HCT116 (cell line): ENCODE data around the gene PICK1. TPM values are rescaled to one million over a fixed set of nuclear protein-coding genes. Genes with fewer than 3 reads are reported as not detected.

Experiments
- ATAC-seq: fragments of 200-7000 bp; cut with Tn5 transposase; 2 replicates; pipeline ENCODE4 v1.9.1; 2020; ENCODE audit warnings: mild to moderate bottlenecking, moderate library complexity
- BruUV-seq: library from RNA; stranded (reverse); fragments of 400-500 nt; replicated peaks from 2 replicates; lab custom pipeline; 2021; lab: Mats Ljungman, UMichigan
- CTCF ChIA-PET: fragments of 300-600 bp; sonication (Branson Sonifier 250); formaldehyde crosslinking; loops from one replicate; lab custom pipeline; 2021; ENCODE audit warnings: antibody characterized with exemption; lab: Charles Lee
- POLR2A ChIA-PET: fragments of 300-600, 350-600 bp; sonication (Branson Sonifier 250); formaldehyde crosslinking; loops from one replicate; lab custom pipeline; 2021; ENCODE audit warnings: antibody characterized with exemption; lab: Charles Lee
- RAD21 ChIA-PET, 2 experiments: fragments of 300-600 bp; sonication (Branson Sonifier 250); formaldehyde crosslinking; loops; one replicate each; lab custom pipeline; 2023; ENCODE audit warnings: low total read pairs in 2 of 2; ENCODE audit not compliant: uncharacterized antibody in 2 of 2, unreplicated experiment in 2 of 2, low non-redundant PET in 1 of 2; lab: Charles Lee
- DNase-seq: peaks from one replicate; pipeline ENCODE4 v3.0.0-alpha.2; 2010; ENCODE audit warnings: low read depth, low spot score
- H2AFZ ChIP-seq: fragments of 200-600 bp; shearing (Covaris generic), sonication (generic); 2 replicates; pipeline ENCODE4 v1.6.1; 2017; ENCODE audit warnings: low read depth, mixed run types, mixed read lengths, antibody characterized with exemption, low read length; ENCODE audit not compliant: poor library complexity, severe bottlenecking
- H3K27ac ChIP-seq: 2 replicates; pipeline ENCODE4 v1.5.1; 2012; ENCODE audit warnings: low read depth, low read length
- H3K27me3 ChIP-seq: fragments of 200-600 bp; sonication (generic); 2 replicates; pipeline ENCODE4 v1.6.1; 2016; ENCODE audit warnings: mixed run types, low read length, mixed read lengths; ENCODE audit not compliant: insufficient read depth
- H3K36me3 ChIP-seq, 2 experiments: fragments of 200-500 bp in 1 of 2; fragments of 200-600 bp in 1 of 2; sonication (Bioruptor generic) in 1 of 2; sonication (generic) in 1 of 2; 2 replicates each; pipeline versions ENCODE4 v1.5.1 to v1.6.1; 2014 to 2016; ENCODE audit warnings: low read length in 2 of 2, inconsistent platforms in 1 of 2, mixed read lengths in 1 of 2, mixed run types in 1 of 2; ENCODE audit not compliant: insufficient read depth in 2 of 2, control insufficient read depth in 1 of 2
- H3K4me1 ChIP-seq, 2 experiments: fragments of 200-600 bp in 1 of 2; sonication (generic) in 1 of 2; 2 replicates each; pipeline versions ENCODE4 v1.5.1 to v1.6.1; 2012 to 2017; ENCODE audit warnings: low read length in 2 of 2, inconsistent platforms in 1 of 2, mild to moderate bottlenecking in 1 of 2, mixed read lengths in 1 of 2, mixed run types in 1 of 2, moderate library complexity in 1 of 2; ENCODE audit not compliant: insufficient read depth in 2 of 2, control insufficient read depth in 1 of 2
- H3K4me2 ChIP-seq: fragments of 200-600 bp; sonication (generic); 2 replicates; pipeline ENCODE4 v1.6.1; 2017; ENCODE audit warnings: mixed run types, low read length, mixed read lengths
- H3K4me3 ChIP-seq, 2 experiments: fragments of 200-600 bp in 1 of 2; sonication (generic) in 1 of 2; replicated peaks in 1 of 2; 2 replicates each; pipeline ENCODE4 v1.5.1; 2011 to 2016; ENCODE audit warnings: low read length in 2 of 2, control low read depth in 1 of 2, low read depth in 1 of 2, mild to moderate bottlenecking in 1 of 2, mixed read lengths in 1 of 2, mixed run types in 1 of 2
- H3K79me2 ChIP-seq: fragments of 200-600 bp; sonication (generic); 2 replicates; pipeline ENCODE4 v1.6.1; 2017; ENCODE audit warnings: mild to moderate bottlenecking, mixed run types, low read length, moderate library complexity, mixed read lengths; ENCODE audit not compliant: insufficient read depth
- H3K9ac ChIP-seq: fragments of 200-600 bp; sonication (generic); 2 replicates; pipeline ENCODE4 v1.6.1; 2016; ENCODE audit warnings: low read length, mixed read lengths
- H3K9me2 ChIP-seq: fragments of 200-600 bp; sonication (generic), shearing (Covaris generic); 2 replicates; pipeline ENCODE4 v1.6.1; 2017; ENCODE audit warnings: mixed run types, mild to moderate bottlenecking, moderate library complexity; ENCODE audit not compliant: insufficient read depth
- H3K9me3 ChIP-seq, 2 experiments: fragments of 200-500 bp in 1 of 2; fragments of 200-600 bp in 1 of 2; sonication (Bioruptor generic) in 1 of 2; sonication (generic) in 1 of 2; 2 replicates each; pipeline ENCODE4 v1.6.1; 2014 to 2017; ENCODE audit warnings: low read length in 2 of 2, mixed read lengths in 2 of 2, inconsistent platforms in 1 of 2, low read depth in 1 of 2, mild to moderate bottlenecking in 1 of 2, mixed run types in 1 of 2, moderate library complexity in 1 of 2; ENCODE audit not compliant: control insufficient read depth in 1 of 2, insufficient read depth in 1 of 2
- H4K20me1 ChIP-seq: fragments of 200-600 bp; sonication (generic), shearing (Covaris generic); 2 replicates; pipeline ENCODE4 v1.6.1; 2017; ENCODE audit warnings: mixed run types, mild to moderate bottlenecking, moderate library complexity; ENCODE audit not compliant: insufficient read depth
- CTCF ChIP-seq, 3 experiments: fragments of 200-600 bp in 1 of 3; sonication (generic) in 1 of 3; IDR thresholded peaks in 2 of 3; conservative IDR thresholded peaks in 1 of 3; 2 replicates each; pipeline ENCODE4 v1.5.1; 2012 to 2017; ENCODE audit warnings: low read depth in 2 of 3, low read length in 2 of 3, antibody characterized with exemption in 1 of 3, borderline replicate concordance in 1 of 3, control low read depth in 1 of 3, mild to moderate bottlenecking in 1 of 3, mixed read lengths in 1 of 3, mixed run types in 1 of 3, moderate library complexity in 1 of 3; ENCODE audit not compliant: insufficient read depth in 1 of 3
- EZH2 ChIP-seq: fragments of 200-600 bp; sonication (generic); IDR thresholded peaks from 2 replicates; pipeline ENCODE4 v1.6.1; 2017; ENCODE audit warnings: antibody characterized with exemption, mixed run types
- FOSL1 ChIP-seq: IDR thresholded peaks from 2 replicates; pipeline ENCODE4 v1.6.1; 2012; ENCODE audit warnings: low read depth
- REST ChIP-seq: IDR thresholded peaks from 2 replicates; pipeline ENCODE4 v1.6.1; 2012; ENCODE audit warnings: low read depth
- SP1 ChIP-seq: IDR thresholded peaks from 2 replicates; pipeline ENCODE4 v1.6.1; 2012; ENCODE audit warnings: low read depth
- YY1 ChIP-seq: IDR thresholded peaks from 2 replicates; pipeline ENCODE4 v1.6.1; 2011; ENCODE audit warnings: low read length, low read depth, moderate library complexity, mild to moderate bottlenecking; ENCODE audit not compliant: insufficient replicate concordance; ENCODE audit errors: extremely low read depth
- intact Hi-C: fragments of 100-400 bp; cut with micrococcal nuclease; formaldehyde crosslinking; loops from 2 replicates; pipeline ENCODE4 v1.10.0; 2022
- total RNA-seq: library from RNA; stranded (reverse); gene quantifications from one replicate; pipeline ENCODE4 v1.2.1, GENCODE V29; 2021; ENCODE audit not compliant: unreplicated experiment
- TF ChIP-seq, protein P1 (sequence below): IDR thresholded peaks from 2 replicates; pipeline ENCODE4 v1.6.1; 2012

Gene PICK1
- total RNA-seq, 1 experiment from 2014 or later, result 40.0 TPM

DNA sequence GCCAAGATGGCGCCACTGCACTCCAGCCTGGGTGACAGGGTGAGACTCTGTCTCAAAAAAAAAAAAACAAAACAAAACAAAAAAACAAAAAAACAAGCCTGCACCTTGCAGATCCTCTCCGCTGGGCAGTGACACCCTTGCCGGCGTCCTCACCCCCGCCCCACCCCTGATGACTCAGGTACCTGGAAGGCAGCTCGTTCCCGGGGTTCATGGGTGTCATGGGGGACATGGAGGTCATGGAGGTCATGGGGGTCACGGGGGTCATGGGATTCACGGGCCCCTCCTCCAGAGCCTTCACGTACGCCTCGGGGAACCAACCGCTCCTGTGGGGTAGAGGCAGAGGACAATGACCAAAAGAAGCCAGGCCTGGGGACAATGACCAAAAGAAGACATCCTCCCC is 29.7 kb downstream of the PICK1 start:
- Histone ChIP-seq H3K4me3 (no peak overlapping the region), H3K27me3 (no peaks in the 10 kb centered on the region), H3K36me3 (no peaks in the 10 kb centered on the region)
- RAD21 ChIA-PET, result no interaction called here
- TF ChIP-seq FOSL1 (no peak), CTCF (IDR thresholded peaks at IDR 0.05 in 2 of 3, conservative IDR thresholded peaks at IDR 0.05 in 1 of 3; ENCODE audit: borderline replicate concordance in 1 of 3, insufficient read depth in 1 of 3, low read depth in 2 of 3, low read length in 2 of 3) (no peak), EZH2 (no peak), SP1 (no peak), REST (no peak), YY1 (no peak)
- TF ChIP-seq, protein P1, sequence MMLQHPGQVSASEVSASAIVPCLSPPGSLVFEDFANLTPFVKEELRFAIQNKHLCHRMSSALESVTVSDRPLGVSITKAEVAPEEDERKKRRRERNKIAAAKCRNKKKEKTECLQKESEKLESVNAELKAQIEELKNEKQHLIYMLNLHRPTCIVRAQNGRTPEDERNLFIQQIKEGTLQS, result no peak
- TF ChIP-seq, all 23 proteins: peak for 0
- Histone ChIP-seq H3K9ac (no peak overlapping the region), H4K20me1 (no peaks in the 10 kb centered on the region), H3K4me2 (no peak overlapping the region), H3K79me2 (no peaks in the 10 kb centered on the region), H3K27ac (no peak overlapping the region), H3K9me3 (no peaks in the 10 kb centered on the region), H3K9me2 (no peaks in the 10 kb centered on the region), H2AFZ (no peak overlapping the region), H3K4me1 (peaks cover 0 to 4% of the 10 kb centered on the region in 2 experiments; a peak in 1 of 4 replicates)
- ATAC-seq (no peak), DNase-seq (no peak)
- CTCF ChIA-PET, result no interaction called here
- intact Hi-C loops, result no loop called here
- POLR2A ChIA-PET, result no interaction called here
- no TSS peak for BruUV-seq
